Keratinocyte (primary cell): Measurements from ENCODE around the gene BCAS3. TPM values are rescaled to one million over a fixed set of nuclear protein-coding genes. Genes with fewer than 3 reads are reported as not detected.

ENCODE experiments used
- DNase-seq: peaks from one replicate; pipeline ENCODE4 v3.0.0-alpha.2; 2011; ENCODE audit warnings: low read depth, missing footprints, low spot score
- FAIRE-seq: peaks from 2 replicates; lab custom pipeline; 2011; peaks lifted over from hg19 to GRCh38; lab: Jason Lieb, UNC
- H2AFZ ChIP-seq: 2 replicates; pipeline ENCODE4 v1.6.0; 2012; ENCODE audit warnings: low read length, control low read depth, inconsistent platforms; ENCODE audit not compliant: control insufficient read depth
- H3K27ac ChIP-seq: 2 replicates; pipeline ENCODE4 v1.5.1; 2011; ENCODE audit warnings: low read length; ENCODE audit not compliant: control insufficient read depth, insufficient read depth
- H3K27me3 ChIP-seq: 3 replicates; pipeline ENCODE4 v1.6.0; 2011; ENCODE audit warnings: low read length; ENCODE audit not compliant: control insufficient read depth, insufficient read depth; ENCODE audit errors: extremely low read depth
- H3K36me3 ChIP-seq, 2 experiments: 2 replicates in 1 of 2; 3 replicates in 1 of 2; pipeline ENCODE4 v1.5.1; 2011; ENCODE audit warnings: low read length in 2 of 2, mild to moderate bottlenecking in 1 of 2; ENCODE audit not compliant: control insufficient read depth in 2 of 2, insufficient read depth in 2 of 2; ENCODE audit errors: extremely low read depth in 1 of 2
- H3K4me1 ChIP-seq: 3 replicates; pipeline ENCODE4 v1.5.1; 2011; ENCODE audit warnings: low read length; ENCODE audit not compliant: control insufficient read depth, insufficient read depth; ENCODE audit errors: extremely low read depth
- H3K4me2 ChIP-seq: 3 replicates; pipeline ENCODE4 v1.6.0; 2011; ENCODE audit warnings: low read depth, low read length; ENCODE audit not compliant: control insufficient read depth, insufficient read depth; ENCODE audit errors: extremely low read depth
- H3K4me3 ChIP-seq, 3 experiments: fragments of 200-600 bp in 1 of 3; sonication (generic) in 1 of 3; 2 replicates in 2 of 3; 3 replicates in 1 of 3; pipeline ENCODE4 v1.5.1; 2011 to 2016; ENCODE audit warnings: low read length in 3 of 3, mild to moderate bottlenecking in 3 of 3, control low read depth in 2 of 3, inconsistent platforms in 1 of 3, low read depth in 1 of 3, mixed read lengths in 1 of 3, mixed run types in 1 of 3, moderate library complexity in 1 of 3; ENCODE audit not compliant: control insufficient read depth in 2 of 3, insufficient read depth in 2 of 3; ENCODE audit errors: extremely low read depth in 1 of 3
- H3K79me2 ChIP-seq: 2 replicates; pipeline ENCODE4 v1.6.0; 2012; ENCODE audit warnings: low read length; ENCODE audit not compliant: control insufficient read depth, insufficient read depth
- H3K9ac ChIP-seq: 3 replicates; pipeline ENCODE4 v1.6.0; 2011; ENCODE audit warnings: low read length; ENCODE audit not compliant: control insufficient read depth, insufficient read depth; ENCODE audit errors: extremely low read depth
- H3K9me1 ChIP-seq: 3 replicates; pipeline ENCODE4 v1.6.0; 2011; ENCODE audit warnings: low read length; ENCODE audit not compliant: control insufficient read depth, insufficient read depth; ENCODE audit errors: extremely low read depth
- H3K9me3 ChIP-seq: 2 replicates; pipeline ENCODE4 v1.5.1; 2012; ENCODE audit warnings: low read depth, low read length; ENCODE audit not compliant: control insufficient read depth
- H4K20me1 ChIP-seq: 3 replicates; pipeline ENCODE4 v1.6.0; 2011; ENCODE audit warnings: low read length; ENCODE audit not compliant: control insufficient read depth, insufficient read depth; ENCODE audit errors: extremely low read depth
- CTCF ChIP-seq, 3 experiments: IDR thresholded peaks in 1 of 3; conservative IDR thresholded peaks in 1 of 3; optimal IDR thresholded peaks in 1 of 3; 2 replicates in 2 of 3; 3 replicates in 1 of 3; pipeline versions ENCODE3 to v1.5.1; 2011; ENCODE audit warnings: low read length in 3 of 3, mild to moderate bottlenecking in 3 of 3, moderate library complexity in 2 of 3, control low read depth in 1 of 3, inconsistent platforms in 1 of 3; ENCODE audit not compliant: insufficient read depth in 2 of 3; ENCODE audit errors: extremely low read depth in 1 of 3
- EZH2 ChIP-seq: IDR thresholded peaks from one replicate; pipeline ENCODE4 v1.6.1; 2012; ENCODE audit warnings: inconsistent platforms, mild to moderate bottlenecking, low read length, moderate library complexity
- dilution Hi-C: fragments of 300-500 bp; cut with MboI; formaldehyde crosslinking; loops from one replicate; pipeline ENCODE4 v1.7.0; 2020; ENCODE audit warnings: low sequenced_read_pairs; ENCODE audit not compliant: extremely low pct_ligation_motif_present
- polyA plus RNA-seq, 5 experiments: library from polyadenylated mRNA; depleted of rRNA in 3 of 5; stranded (reverse) in 3 of 5; stranded (forward) in 1 of 5; unstranded in 1 of 5; fragments of >200 nt; gene quantifications; 1 replicate in 1 of 5; 2 replicates in 3 of 5; 3 replicates in 1 of 5; pipeline versions ENCODE4 v1.2.1 to v1.2.3, GENCODE V29; 2011 to 2012; ENCODE audit warnings: missing spikeins in 2 of 5, low read depth in 1 of 5, low replicate concordance in 1 of 5

Gene BCAS3
- polyA plus RNA-seq, 1 donor (not counting 4 experiments of a cell fraction or from before 2014, with no cell fraction given), result 11.8 TPM

DNA sequence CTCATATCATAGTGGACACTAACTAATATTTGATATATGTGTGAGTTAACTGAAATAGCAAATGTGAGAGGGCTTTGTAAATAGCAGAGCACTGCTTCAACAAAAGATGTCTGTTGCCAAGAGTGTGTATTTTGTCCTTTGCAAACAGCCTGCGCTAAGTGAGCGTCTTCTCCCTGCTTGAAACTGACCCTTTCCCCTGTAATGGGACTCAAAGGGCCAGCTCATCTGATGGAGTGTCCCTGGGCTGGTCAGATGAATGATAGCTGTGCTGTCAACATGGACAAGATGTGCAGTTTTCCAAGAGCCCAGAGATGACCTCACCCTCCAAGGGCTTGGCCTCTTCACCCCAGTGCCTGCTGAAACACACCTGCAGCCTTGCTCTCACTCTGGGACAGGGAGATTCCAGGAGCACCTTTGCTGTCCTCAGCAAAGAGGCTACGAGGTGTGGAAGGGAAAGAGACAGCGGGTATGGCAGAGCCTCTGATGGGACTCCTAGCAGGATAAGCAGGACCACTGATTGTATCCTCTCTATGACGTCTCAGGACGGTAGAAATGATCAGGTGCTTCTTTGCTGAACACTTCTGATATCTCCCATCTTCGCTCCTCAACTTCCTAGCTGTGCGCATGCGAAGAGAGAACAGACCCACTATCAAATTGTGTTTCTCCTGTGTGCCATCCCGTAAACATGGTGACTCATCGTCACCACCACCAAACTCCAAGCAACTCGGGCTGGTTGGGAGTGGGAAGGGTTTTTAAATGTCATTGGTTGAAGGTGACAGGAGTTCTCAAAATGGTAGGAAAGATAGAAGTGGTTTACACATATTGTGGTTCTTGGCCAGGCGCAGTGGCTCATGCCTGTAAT lies 686.2 kb downstream of the BCAS3 start:
- H3K9me3 ChIP-seq, result no peaks in the 10 kb centered on the region
- H3K9me1 ChIP-seq, result no peaks in the 10 kb centered on the region
- H3K4me3 ChIP-seq, result no peak overlapping the region
- dilution Hi-C loops, result no loop called here
- H3K36me3 ChIP-seq, result no peaks in the 10 kb centered on the region
- TF ChIP-seq EZH2 (no peak), CTCF (optimal IDR thresholded peaks at IDR 0.05 in 1 of 3, IDR thresholded peaks at IDR 0.05 in 1 of 3, conservative IDR thresholded peaks at IDR 0.05 in 1 of 3; ENCODE audit: extremely low read depth in 1 of 3, insufficient read depth in 2 of 3, low read length in 3 of 3) (no peak)
- H4K20me1 ChIP-seq, result no peaks in the 10 kb centered on the region
- H3K4me2 ChIP-seq, result no peak overlapping the region
- no peak overlapping the region for H2AFZ ChIP-seq
- FAIRE-seq (no peak), DNase-seq (no peak)
- H3K9ac ChIP-seq, result no peak overlapping the region
- H3K27me3 ChIP-seq, result no peaks in the 10 kb centered on the region
- no peak overlapping the region for H3K27ac ChIP-seq
- H3K4me1 ChIP-seq, result peaks cover 14% of the 10 kb centered on the region
- H3K79me2 ChIP-seq, result no peaks in the 10 kb centered on the region

GRCh38 chr17:61364463-61364846 lies 686.8 kb downstream of the BCAS3 start:
- Histone ChIP-seq H3K4me3 (no peak overlapping the region), H3K27me3 (no peaks in the 10 kb centered on the region), H3K4me2 (no peak overlapping the region), H4K20me1 (no peaks in the 10 kb centered on the region), H2AFZ (no peak overlapping the region), H3K4me1 (peaks cover 14% of the 10 kb centered on the region), H3K9me3 (no peaks in the 10 kb centered on the region), H3K27ac (no peak overlapping the region), H3K79me2 (no peaks in the 10 kb centered on the region), H3K9me1 (no peaks in the 10 kb centered on the region), H3K36me3 (no peaks in the 10 kb centered on the region), H3K9ac (no peak overlapping the region)
- TF ChIP-seq EZH2, result no peak
- no peak for TF ChIP-seq CTCF (optimal IDR thresholded peaks at IDR 0.05 in 1 of 3, IDR thresholded peaks at IDR 0.05 in 1 of 3, conservative IDR thresholded peaks at IDR 0.05 in 1 of 3; ENCODE audit: extremely low read depth in 1 of 3, insufficient read depth in 2 of 3, low read length in 3 of 3)
- dilution Hi-C loops, result no loop called here
- FAIRE-seq, result no peak
- no peak for DNase-seq
